ENCODE data around the gene CDC25B. TPM values are rescaled to one million over a fixed set of nuclear protein-coding genes. Genes with fewer than 3 reads are reported as not detected.

Gene CDC25B
- total and polyA plus RNA-seq, 2 of the 13 experiments (the other 11 are each of a cell fraction or from before 2014, with no cell fraction given) = 14.5 to 19.4 TPM

- 31% methylated on average over 9 of the region's 9 CpGs for WGBS (ENCODE audit: low lambda C conversion rate)
- H3K4me3 ChIP-seq (replicated peaks in 1 of 3; ENCODE audit: insufficient read depth in 1 of 3, low read depth in 2 of 3, low read length in 3 of 3) = no peak overlapping the region
- FAIRE-seq (no peak), ATAC-seq (no peak), DNase-seq (ENCODE audit: low spot score) (no peak)
- TF ChIP-seq CCAR2 (optimal IDR thresholded peaks at IDR 0.05; ENCODE audit: low read depth, low read length) = no peak
- no peak for TF ChIP-seq ZNF224 (CRISPR knock-in tag; IDR thresholded peaks at IDR 0.05)
- no peak for TF ChIP-seq TRIM24 (CRISPR knock-in tag; IDR thresholded peaks at IDR 0.05)
- TF ChIP-seq GMEB1 (CRISPR knock-in tag; IDR thresholded peaks at IDR 0.05; ENCODE audit: borderline replicate concordance) = no peak
- TF ChIP-seq ZNF382 (CRISPR knock-in tag; IDR thresholded peaks at IDR 0.05; ENCODE audit: borderline replicate concordance) = no peak
- no peak for TF ChIP-seq MXD4 (CRISPR knock-in tag; IDR thresholded peaks at IDR 0.05)
- TF ChIP-seq E2F2 (CRISPR knock-in tag; IDR thresholded peaks at IDR 0.05; ENCODE audit: borderline replicate concordance) = no peak
- TF ChIP-seq ZNF274 (CRISPR knock-in tag; IDR thresholded peaks at IDR 0.05) = no peak
- in situ Hi-C loops (cut with HindIII; ENCODE audit: extremely low pct_ligation_motif_present, low pct_unique_long_range_greater_than_20kb) (loop anchor here (5.0 kb wide), 1 partner anchor 34 kb away; the partner anchor contains the start of gene SPEF1), intact Hi-C loops (cut with micrococcal nuclease; ENCODE audit: unreplicated experiment) (no loop called here)
- H3K27ac ChIP-seq (ENCODE audit: extremely low read length, insufficient read depth, low read length) = no peak overlapping the region
- H3K36me3 ChIP-seq (replicated peaks in 1 of 2; ENCODE audit: control insufficient read depth in 1 of 2, insufficient read depth in 2 of 2, low read length in 2 of 2) = no peaks in the 10 kb centered on the region
- H4K20me1 ChIP-seq (ENCODE audit: insufficient read depth, low read length) = no peaks in the 10 kb centered on the region
- H3K4me2 ChIP-seq (ENCODE audit: low read depth, low read length) = no peak overlapping the region
- peaks cover 54% of the 10 kb centered on the region for H3K4me1 ChIP-seq (ENCODE audit: insufficient read depth, low read length)
- no peaks in the 10 kb centered on the region for H3K9me3 ChIP-seq (ENCODE audit: low read length)
- no peak overlapping the region for H3K9ac ChIP-seq (ENCODE audit: insufficient read depth, low read depth, low read length)
- ChIA-PET CTCF (ENCODE audit: low intra/inter-chr PET ratio, low total read pairs) (no interaction called here), POLR2A (no interaction called here)
- H2AFZ ChIP-seq (ENCODE audit: low read length) = no peak overlapping the region
- peaks cover under 1% of the 10 kb centered on the region for H3K79me2 ChIP-seq (ENCODE audit: insufficient read depth, low read length)
- H3K27me3 ChIP-seq (ENCODE audit: control insufficient read depth in 1 of 2, insufficient read depth in 2 of 2, low read length in 2 of 2) = peaks cover 3 to 14% of the 10 kb centered on the region in 2 experiments; a peak in 3 of 5 replicates
- no TSS peak for BruUV-seq (replicated peaks)
Observed at GRCh38 chr20:3815703-3816315, 19.7 kb downstream of the CDC25B start.

Measured in HepG2 (cell line).